ENCODE data around the gene ART3. TPM values are rescaled to one million over a fixed set of nuclear protein-coding genes. Genes with fewer than 3 reads are reported as not detected.
"Not testable (repeated sequence)": the region's sequence is repeated elsewhere in the genome, so short reads cannot be mapped to it uniquely, and the experiment has no call there.

Gene ART3, protein sequence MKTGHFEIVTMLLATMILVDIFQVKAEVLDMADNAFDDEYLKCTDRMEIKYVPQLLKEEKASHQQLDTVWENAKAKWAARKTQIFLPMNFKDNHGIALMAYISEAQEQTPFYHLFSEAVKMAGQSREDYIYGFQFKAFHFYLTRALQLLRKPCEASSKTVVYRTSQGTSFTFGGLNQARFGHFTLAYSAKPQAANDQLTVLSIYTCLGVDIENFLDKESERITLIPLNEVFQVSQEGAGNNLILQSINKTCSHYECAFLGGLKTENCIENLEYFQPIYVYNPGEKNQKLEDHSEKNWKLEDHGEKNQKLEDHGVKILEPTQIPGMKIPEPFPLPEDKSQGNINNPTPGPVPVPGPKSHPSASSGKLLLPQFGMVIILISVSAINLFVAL
- not detected in 2 replicates for total RNA-seq

DNA sequence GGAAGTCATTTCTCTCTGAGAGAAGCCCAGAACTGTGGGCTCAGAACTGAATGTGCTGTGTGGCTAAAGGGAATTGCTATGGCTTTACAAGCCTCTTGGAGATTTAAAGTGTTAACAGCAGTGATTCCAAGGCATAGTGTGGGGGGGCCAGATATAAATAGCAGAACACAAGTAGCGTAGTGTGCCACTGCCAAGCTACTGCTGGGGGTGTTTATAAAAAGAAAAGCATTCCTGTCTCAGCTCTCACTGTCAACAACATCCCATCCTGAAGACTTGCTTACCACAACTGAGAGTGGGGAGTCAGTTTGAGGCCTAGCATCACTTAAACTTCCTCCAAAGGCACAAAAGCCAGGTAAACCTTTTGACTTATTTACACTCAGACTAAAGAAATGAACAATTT lies at the start of gene ART3:
ART3 (plus strand) TSS at position 242 of the 400 bp plus-strand sequence. CDS start 1,181 bp downstream, outside the sequence.
- intact Hi-C loops (cut with micrococcal nuclease) = no loop called here

DNA sequence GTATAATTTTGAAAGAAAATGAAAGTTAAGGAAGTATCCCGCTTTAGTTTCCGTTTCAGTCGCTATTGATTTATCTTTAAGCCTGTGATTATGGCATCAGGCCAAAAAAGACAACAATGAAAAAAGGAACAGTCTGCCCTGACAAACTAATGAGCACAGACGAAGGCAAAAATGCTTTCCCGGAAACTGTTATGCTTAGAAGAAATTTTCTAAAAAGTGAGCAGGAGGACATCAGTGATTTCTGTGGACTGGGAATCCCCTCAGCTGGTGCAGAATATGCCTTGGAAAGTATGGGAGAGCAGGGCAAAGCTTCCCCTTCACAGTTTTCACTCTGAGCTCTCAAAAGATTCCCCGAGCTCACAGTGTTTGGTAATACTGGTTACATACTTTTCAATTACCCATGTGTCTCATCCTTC lies 46.2 kb upstream of the ART3 start:
- intact Hi-C loops (cut with micrococcal nuclease) = no loop called here

DNA sequence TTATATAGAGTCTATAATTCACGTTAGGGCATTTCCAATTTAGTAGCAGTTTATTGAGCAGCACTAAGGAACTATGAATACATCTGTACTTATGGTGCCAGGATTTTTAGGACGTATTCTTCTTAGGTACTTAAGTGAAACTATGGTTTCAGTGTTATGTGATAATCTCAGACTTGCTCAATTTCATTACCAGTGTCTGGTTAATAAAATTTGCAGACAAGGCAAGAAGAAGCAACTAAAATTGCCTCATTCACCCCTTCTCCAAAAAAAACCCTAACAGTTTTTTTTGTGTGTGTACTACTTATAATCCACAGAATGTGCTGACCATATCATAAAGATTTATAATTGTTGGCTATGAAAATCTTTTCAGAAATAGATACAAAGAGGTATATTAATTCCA lies 45.2 kb upstream of the ART3 start:
- intact Hi-C loops (cut with micrococcal nuclease) = no loop called here

DNA sequence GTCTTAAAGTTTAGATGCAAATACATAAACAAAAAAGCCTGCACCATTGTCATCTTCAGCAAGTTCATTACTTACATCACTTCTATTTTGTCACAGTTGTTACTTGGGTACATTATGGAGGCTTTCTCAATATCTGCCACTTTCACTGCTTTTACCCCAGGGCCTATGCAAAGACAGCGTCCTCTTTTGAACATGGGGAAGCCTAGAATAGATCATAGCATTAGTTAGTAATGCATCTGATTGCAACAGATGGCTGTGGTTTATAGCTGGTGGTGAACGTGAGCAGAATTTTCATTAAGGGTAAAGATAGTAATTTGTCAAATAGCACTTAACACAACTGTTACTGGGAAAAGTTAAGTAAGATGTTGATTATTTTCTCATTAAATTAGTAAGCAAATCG lies 39.4 kb upstream of the ART3 start:
- intact Hi-C loops (cut with micrococcal nuclease) = no loop called here

DNA sequence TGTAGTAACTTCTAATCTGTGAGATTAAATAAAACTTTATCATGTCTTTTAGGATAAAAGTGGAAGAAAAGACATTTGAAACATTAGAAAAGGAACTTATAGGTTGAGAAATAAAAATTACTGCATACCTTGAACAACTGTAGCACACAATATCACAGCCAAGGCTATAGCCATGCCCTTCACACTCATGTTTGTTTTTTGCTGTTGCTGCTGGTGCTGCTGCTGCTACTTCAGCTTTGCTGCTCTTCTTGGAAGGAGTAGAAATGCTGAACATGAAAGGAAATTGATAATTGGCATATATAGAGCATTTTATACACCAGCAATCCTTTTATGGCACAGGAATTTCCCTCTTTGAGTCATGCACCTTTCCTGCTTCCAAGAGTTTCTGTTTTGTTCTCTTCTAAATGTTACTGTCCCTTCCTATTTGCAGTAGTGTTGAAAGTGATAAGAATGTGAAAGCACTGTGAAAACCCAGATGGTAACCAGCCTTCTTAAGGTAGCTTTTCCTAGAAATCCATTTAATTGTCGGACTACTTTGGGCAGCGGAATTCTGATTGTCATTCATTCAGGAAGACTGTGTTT lies 38.6 kb upstream of the ART3 start, which contains the start of gene CXCL11:
CXCL11 (minus strand) TSS at position 272 of the 582 bp plus-strand sequence; CDS start at position 189, 83 bp downstream.
- intact Hi-C loops (cut with micrococcal nuclease) = no loop called here

DNA sequence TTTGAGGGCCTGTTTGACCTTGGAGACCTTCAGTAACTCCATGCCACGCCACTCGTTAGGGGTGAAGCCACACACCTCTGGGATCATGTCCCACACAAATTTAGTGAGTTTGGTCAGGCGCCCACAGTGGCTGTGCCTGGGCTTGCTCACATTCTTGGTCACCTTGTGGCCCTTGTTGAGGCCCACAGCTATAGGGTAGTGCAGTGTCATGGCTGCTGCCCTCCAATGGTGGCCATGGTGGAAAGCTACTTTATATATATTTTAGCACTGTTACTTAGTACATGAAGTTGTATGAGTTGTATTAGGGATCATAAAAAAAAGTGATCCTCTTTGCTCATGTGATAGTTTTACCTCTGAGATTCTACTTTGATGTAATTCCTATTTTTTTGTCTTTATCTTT lies 37.7 kb upstream of the ART3 start:
- intact Hi-C loops (cut with micrococcal nuclease) = no loop called here

DNA sequence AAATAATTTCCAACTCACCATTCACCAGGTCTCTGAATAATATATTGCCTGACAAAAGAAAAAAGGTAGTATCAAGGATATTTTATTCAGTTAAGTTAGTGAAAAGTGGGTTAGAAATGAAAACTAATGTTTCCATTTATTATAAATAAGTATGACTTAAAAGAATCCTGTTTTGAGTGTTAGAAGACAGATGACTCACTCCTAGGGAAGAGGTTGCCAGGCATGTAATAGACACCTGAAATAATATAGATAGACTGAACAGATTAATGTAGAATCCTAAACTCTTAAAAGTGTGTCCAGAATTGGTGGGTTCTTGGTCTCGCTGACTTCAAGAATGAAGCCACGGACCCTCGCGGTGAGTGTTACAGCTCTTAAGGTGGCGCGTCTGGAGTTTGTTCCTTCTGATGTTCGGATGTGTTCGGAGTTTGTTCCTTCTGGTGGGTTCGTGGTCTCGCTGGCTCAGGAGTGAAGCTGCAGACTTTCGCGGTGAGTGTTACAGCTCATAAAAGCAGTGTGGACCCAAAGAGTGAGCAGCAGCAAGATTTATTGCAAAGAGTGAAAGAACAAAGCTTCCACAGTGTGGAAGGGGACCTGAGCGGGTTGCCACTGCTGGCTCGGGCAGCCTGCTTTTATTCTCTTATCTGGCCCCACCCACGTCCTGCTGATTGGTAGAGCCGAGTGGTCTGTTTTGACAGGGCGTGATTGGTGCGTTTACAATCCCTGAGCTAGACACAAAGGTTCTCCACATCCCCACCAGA lies 32.1 kb upstream of the ART3 start:
- intact Hi-C loops (cut with micrococcal nuclease) = loop anchor here (2.0 kb wide), 1 partner anchor 16 kb away; no protein-coding TSS in a partner anchor

DNA sequence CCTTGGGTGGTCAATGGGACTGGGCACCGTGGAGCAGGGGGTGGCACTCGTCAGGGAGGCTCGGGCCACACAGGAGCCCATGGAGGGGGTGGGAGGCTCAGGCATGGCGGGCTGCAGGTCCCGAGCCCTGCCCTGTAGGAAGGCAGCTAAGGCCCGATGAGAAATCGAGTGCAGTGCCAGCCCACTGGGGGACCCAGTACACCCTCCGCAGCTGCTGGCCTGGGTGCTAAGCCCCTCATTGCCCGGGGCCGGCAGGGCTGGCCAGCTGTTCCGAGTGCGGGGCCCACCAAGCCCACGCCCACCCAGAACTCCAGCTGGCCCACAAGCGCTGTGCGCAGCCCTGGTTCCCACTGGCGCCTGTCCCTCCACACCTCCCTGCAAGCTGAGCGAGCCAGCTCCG lies 31.2 kb upstream of the ART3 start:
- intact Hi-C loops (cut with micrococcal nuclease) = loop anchor here (2.0 kb wide), 1 partner anchor 15 kb away; no protein-coding TSS in a partner anchor

DNA sequence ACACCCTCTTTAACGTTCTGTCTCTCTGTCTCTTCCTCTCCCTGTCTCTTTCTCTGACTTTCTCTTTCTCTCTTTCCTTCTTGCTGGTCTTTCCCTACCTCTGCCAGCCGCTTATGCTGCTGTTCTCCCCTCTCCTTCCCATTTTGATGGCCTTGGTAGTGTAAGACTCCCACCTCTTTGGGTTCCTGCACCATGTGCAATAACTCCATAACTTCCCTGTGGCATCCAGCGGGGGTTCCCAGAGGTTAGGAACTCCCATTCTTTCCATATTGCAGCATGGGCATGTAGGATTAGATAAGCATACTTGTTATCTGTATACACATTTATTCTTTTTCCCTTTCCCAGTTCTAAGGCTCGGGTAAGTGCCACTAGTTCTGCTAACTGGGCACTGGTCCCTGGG lies 29.8 kb upstream of the ART3 start:
- intact Hi-C loops (cut with micrococcal nuclease) = not testable (repeated sequence)

DNA sequence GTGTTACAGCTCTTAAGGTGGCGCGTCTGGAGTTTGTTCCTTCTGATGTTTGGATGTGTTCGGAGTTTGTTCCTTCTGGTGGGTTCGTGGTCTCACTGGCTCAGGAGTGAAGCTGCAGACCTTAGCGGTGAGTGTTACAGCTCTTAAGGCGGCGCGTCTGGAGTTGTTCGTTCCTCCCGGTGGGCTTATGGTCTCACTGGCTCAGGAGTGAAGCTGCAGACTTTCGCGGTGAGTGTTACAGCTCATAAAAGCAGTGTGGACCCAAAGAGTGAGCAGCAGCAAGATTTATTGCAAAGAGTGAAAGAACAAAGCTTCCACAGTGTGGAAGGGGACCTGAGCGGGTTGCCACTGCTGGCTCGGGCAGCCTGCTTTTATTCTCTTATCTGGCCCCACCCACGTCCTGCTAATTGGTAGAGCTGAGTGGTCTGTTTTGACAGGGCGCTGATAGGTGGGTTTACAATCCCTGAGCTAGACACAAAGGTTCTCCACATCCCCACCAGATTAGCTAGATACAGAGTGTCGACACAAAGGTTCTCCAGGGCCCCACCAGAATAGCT lies 24.6 kb upstream of the ART3 start:
- intact Hi-C loops (cut with micrococcal nuclease) = loop anchor here (10.0 kb wide), 1 partner anchor 535 kb away; the partner anchor contains the start of genes RCHY1 and THAP6

DNA sequence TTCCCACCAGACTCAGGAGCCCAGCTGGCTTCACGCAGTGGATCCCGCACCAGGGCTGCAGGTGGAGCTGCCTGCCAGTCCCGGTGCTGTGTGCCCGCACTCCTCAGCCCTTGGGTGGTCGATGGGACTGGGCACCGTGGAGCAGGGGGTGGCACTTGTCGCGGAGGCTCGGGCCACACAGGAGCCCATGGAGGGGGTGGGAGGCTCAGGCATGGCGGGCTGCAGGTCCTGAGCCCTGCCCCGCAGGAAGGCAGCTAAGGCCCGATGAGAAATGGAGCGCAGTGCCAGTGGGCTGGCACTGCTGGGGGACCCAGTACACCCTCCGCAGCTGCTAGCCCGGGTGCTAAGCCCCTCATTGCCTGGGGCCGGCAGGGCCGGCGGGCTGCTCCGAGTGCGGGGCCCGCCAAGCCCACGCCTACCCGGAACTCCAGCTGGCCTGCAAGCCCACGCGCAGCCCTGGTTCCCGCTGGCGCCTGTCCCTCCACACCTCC lies 23.9 kb upstream of the ART3 start:
- intact Hi-C loops (cut with micrococcal nuclease) = loop anchor here (10.0 kb wide), 1 partner anchor 536 kb away; the partner anchor contains the start of genes RCHY1 and THAP6

DNA sequence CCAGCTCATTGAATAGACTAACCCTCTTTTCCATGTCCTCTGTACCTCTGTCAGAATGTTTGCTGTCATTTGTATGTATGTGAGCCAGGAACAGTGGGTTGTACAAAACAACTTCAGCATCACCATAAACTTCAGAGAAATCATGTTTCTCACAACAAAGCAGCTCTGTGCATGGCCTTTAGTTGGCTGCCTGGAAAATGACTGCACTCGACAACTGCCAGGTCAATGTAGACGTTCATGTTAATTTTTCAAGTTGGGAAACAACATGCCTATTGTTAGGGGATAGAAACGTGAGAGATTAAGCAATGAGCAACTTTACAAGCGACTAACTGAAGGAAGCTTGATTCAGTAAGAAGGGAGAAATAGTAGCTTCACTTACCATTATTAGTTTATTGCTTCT lies 20.8 kb upstream of the ART3 start:
- intact Hi-C loops (cut with micrococcal nuclease) = loop anchor here (10.0 kb wide), 1 partner anchor 539 kb away; the partner anchor contains the start of genes RCHY1 and THAP6

DNA sequence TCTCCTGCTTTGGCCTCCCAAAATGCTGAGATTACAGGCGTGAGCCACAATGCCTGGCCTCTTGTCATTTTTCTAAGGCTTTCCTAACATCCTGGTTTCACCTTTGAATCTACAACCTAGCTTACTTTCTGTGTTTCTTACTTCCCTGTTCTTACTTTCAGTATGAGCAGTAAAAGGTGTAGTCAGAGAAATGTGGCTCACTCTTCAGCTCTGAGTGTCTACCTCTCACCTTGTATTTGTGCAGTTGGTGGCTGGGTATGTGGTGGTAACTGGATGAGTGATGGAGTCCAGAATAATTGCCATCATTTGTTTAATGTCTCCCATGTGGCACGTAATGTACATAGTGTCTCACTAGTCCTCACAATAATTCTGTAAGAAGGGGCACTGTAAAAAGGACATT lies 19.5 kb upstream of the ART3 start:
- intact Hi-C loops (cut with micrococcal nuclease) = loop anchor here (10.0 kb wide), 1 partner anchor 540 kb away; the partner anchor contains the start of genes RCHY1 and THAP6

DNA sequence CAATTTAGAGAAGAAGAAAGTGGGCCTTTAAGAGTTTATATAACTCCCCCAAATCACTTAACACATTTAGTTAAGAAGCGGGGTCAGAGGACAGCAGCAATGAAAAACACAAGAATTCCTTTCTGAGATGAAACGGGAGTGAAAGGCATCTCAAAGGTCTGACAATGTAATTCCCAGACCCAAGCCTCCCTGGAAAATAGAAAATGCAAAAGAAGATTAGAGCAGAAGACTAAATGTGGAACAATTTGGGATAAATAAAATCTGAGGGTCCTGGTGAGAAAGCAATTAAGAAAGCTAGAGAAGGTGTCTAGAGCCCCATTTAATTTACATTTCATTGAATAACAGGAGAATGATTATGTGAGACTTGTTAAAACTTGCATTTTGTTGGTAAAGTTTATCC lies 19.1 kb upstream of the ART3 start:
- intact Hi-C loops (cut with micrococcal nuclease) = loop anchor here (10.0 kb wide), 1 partner anchor 541 kb away; the partner anchor contains the start of genes RCHY1 and THAP6

DNA sequence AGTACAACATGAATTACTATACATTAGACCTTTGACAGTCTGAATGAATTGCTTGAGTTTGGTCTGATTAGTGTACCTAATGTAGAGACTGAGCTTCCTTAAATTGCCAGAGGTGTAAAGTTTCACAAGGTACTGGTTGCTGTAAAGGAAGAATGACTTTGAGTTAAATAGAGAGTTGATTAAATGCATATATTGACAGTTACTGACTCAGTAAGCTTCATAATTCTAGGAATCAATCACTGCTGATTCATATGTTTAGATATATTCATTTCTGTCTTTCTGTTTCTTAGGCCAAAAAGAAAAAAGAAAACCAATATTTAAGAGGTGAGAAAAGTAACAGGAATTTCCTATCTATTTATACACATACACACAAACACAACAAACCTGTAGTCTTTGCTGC lies 16.2 kb upstream of the ART3 start:
- intact Hi-C loops (cut with micrococcal nuclease) = loop anchor here (2.0 to 10.0 kb wide), 3 partner anchors 16 to 544 kb away; partner anchors contain the start of genes RCHY1 and THAP6

DNA sequence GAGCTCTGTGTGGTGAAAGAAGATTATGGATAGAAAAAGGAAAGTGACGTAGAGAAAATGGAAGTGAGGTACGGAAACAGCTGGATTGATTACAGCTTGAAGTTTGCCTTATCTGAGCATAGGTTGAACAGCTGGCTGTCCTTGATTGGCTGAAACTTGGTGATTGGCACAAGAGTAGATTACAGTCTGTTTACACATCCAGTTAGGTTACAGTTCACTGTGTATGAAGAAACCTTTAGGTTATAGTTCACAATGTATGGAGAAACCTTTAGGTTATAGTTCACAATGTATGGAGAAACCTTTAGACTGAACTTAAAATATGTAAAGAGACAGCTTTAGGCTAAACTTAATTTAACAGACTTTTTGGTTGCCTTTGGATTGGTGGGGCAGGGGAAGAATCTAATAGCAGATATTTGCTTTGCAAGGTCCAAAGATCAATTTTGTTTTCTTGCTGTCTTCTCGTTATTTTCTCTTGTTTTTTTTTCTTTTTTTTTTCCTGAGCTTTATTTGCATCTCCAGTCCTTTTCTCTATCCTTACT lies 15.6 kb upstream of the ART3 start:
- intact Hi-C loops (cut with micrococcal nuclease) = loop anchor here (2.0 to 10.0 kb wide), 3 partner anchors 16 to 544 kb away; partner anchors contain the start of genes RCHY1 and THAP6

DNA sequence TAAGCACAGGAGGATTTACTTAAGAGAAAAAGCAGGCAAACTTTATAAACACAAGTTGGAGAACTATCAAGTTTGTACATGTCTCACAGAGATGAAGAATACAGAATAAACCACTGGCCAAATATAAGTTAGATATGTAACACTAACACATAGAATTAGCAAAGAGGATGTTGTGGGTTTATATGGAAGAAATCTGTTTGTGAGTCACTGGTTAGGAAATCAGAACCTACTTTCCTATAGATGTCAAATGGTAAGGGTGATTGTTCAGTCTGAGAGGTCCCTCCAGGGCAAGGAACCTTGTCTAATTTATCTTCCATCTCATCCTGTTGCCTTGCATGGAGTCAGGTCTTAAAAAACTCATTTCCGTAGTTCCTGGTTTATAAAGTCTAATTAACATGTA lies 14.8 kb upstream of the ART3 start:
- intact Hi-C loops (cut with micrococcal nuclease) = loop anchor here (2.0 to 10.0 kb wide), 3 partner anchors 17 to 545 kb away; partner anchors contain the start of genes RCHY1 and THAP6

DNA sequence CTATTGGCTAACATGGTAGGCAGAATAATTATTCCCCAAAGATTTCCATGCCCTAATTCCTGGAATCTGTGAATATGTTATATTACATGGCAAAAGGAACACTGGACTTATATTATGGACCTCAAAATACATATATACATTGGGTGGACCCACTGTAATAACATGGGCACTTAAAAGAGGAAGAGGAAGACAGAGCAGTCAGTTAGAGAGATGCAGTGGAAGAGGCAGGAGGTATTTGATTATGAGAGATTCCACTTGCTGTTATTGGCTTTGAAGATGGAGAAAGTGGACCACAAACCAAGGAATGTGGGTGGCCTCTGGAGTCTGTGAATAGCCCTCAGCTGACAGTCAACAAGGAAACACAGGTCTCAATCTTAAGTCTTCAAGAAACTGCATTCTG lies 14.0 kb upstream of the ART3 start:
- intact Hi-C loops (cut with micrococcal nuclease) = no loop called here

DNA sequence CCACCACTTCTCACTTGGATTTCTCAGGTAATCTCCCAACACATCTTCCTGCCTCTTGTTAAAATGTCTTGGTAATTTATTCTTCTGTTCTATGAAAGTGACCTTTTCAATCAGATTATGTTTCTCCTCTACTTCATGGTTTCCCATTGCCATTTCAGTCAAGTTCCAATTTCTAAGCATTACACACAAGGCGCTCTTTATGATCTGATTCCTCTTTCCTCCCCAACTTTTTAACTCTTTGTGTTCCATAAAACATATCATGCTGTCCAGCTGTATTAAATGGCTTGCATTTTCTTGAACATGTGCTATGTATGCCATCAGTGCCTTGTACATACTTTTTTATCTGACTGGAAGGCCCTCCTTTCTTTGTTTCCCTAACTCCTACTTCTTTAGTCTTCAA lies 13.1 kb upstream of the ART3 start:
- intact Hi-C loops (cut with micrococcal nuclease) = no loop called here

DNA sequence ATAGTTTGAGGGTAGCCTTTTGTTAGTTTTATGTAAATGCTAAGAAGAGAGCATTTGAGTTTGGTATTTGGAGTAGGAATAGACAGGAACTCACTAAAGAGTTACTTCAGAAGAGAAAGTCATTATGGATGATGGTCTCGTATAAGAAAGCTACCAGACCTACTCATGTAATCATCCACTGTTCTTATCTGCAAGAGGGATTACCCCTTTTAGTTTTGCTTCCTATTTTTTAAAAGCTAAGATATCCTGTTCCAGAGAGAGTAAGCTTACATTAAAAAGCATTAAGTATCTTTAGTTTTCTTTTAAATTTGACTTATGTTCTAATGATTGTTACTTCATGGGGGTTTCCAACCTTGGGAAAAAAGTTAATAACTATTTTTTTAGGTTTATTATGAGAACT lies 12.5 kb upstream of the ART3 start:
- intact Hi-C loops (cut with micrococcal nuclease) = no loop called here
